Right renal cortex interstitium (tissue), 3 donors: Measurements from ENCODE around the gene PNMA1. TPM values are rescaled to one million over a fixed set of nuclear protein-coding genes. Genes with fewer than 3 reads are reported as not detected.

Experiments used
- DNase-seq, 3 donors: peaks; one replicate each; pipeline ENCODE4 v3.0.0-alpha.2; 2013; ENCODE audit warnings: low read depth in 3 of 3, low spot score in 2 of 3
- polyA plus RNA-seq, 3 donors: library from polyadenylated mRNA; unstranded; fragments of 120-200 nt; gene quantifications; one replicate each; pipeline ENCODE4 v1.2.1, GENCODE V29; 2013; ENCODE audit not compliant: insufficient read length in 3 of 3

PNMA1 gene
- polyA plus RNA-seq, 3 donors: 94.3 to 97.5 (median 97.2) TPM

- no peak for DNase-seq
Measured at GRCh38 chr14:73678698-73679097, 35.5 kb downstream of the PNMA1 start.

DNA sequence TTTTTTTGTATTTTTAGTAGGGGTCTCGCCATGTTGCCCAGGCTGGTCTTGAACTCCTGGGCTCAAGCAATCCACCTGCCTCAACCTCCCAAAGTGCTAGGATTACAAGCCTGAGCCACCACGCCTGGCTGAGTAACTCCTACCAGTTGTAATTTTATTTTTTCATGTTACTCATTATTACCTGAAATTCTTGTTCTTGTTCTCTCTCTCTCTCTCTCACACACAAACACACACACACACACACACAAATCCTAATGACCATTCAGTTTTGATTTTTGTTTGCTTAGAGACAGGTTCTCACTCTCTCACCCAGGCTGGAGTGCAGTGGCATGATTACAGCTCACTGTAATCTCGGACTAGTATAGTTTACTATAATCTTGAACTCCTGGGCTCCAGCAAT, 39.2 kb downstream of the PNMA1 start:
- no peak for DNase-seq

DNA sequence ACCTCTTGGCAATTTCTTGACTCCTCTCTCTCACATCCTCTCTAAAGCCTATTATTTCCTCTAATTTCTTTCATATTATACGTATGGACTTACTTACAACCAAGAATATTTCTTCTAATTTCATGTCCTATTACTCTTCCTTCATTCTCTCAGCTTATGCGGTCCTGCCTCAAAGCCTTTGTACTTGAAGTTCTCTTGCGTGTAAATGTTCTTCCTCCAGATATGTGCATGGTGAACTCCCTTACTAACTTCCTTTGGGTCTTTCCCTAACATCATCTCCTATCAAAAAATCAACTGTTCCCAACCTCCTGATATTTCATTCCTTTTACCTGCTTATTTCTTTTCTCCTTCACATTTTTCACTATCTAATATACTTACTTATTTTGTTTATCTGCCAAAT, 46.3 kb downstream of the PNMA1 start:
- DNase-seq: no peak

DNA sequence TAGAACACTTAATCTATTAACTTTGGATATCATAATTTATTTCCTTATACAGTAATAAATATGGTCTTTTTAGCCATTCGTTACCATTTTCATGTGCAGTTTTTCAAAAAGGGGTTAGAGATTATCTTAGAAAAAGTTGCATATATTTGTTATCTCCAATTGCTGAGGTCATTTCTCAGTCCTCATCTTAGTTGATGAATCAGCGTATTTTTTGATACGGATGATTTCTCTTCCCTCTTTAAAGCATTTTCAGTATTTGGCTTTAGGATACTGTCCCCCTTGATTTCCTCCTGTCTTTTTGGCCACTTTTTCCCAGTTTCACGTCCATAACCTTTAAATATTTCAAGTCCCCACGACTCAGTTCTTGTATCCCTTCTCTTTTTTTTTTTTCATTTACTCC, 47.6 kb downstream of the PNMA1 start:
- DNase-seq: no peak

- DNase-seq: no peak
Measured at GRCh38 chr14:73665130-73665529, 49.1 kb downstream of the PNMA1 start.

- no peak for DNase-seq
Measured at GRCh38 chr14:73663548-73664212, 50.5 kb downstream of the PNMA1 start.

GRCh38 chr14:73662487-73662943, 51.7 kb downstream of the PNMA1 start:
- DNase-seq: no peak

- no peak for DNase-seq
Measured at GRCh38 chr14:73661872-73662271, 52.3 kb downstream of the PNMA1 start.

Other genes with a start within 250 kb of the PNMA1 start
- 10 to 100 TPM in 2 of 3 donors, 1 to 10 TPM in 1; 10.0 to 11.4 (median 10.5) TPM for gene RIOX1, start 223.5 kb downstream of the PNMA1 start, polyA plus RNA-seq
- 10 to 100 TPM in 2 of 3 donors, 1 to 10 TPM in 1; 7.3 to 16.0 (median 12.3) TPM for gene ACOT1, start 177.2 kb downstream of the PNMA1 start, polyA plus RNA-seq
- 1 to 10 TPM; 1.6 to 1.7 (median 1.6) TPM for gene HEATR4, start 155.4 kb downstream of the PNMA1 start, polyA plus RNA-seq
- gene ACOT2, start 145.2 kb downstream of the PNMA1 start, polyA plus RNA-seq: 10 to 100 TPM; 53.3 to 78.2 (median 68.5) TPM
- gene ACOT4, start 122.5 kb downstream of the PNMA1 start, polyA plus RNA-seq: 1 to 10 TPM; 2.9 to 4.6 (median 3.8) TPM
- under 1 TPM in 1 of 3 donors, not detected in 2; 0.19 TPM for gene ACOT6, start 101.9 kb downstream of the PNMA1 start, polyA plus RNA-seq
- 10 to 100 TPM; 17.9 to 22.5 (median 21.6) TPM for gene DNAL1, start 69.4 kb downstream of the PNMA1 start, polyA plus RNA-seq
- 10 to 100 TPM; 16.8 to 34.0 (median 26.3) TPM for gene PTGR2, start 137.4 kb upstream of the PNMA1 start, polyA plus RNA-seq
- 10 to 100 TPM; 57.7 to 62.2 (median 60.8) TPM for gene ZNF410, start 172.5 kb upstream of the PNMA1 start, polyA plus RNA-seq
- 10 to 100 TPM; 14.0 to 18.8 (median 14.6) TPM for gene FAM161B, start 235.7 kb upstream of the PNMA1 start, polyA plus RNA-seq
- gene COQ6, start 235.9 kb upstream of the PNMA1 start, polyA plus RNA-seq: 10 to 100 TPM; 26.1 to 30.5 (median 30.0) TPM